Neural cell (in vitro differentiated cells): Measurements from ENCODE around the gene PCSK4. TPM values are rescaled to one million over a fixed set of nuclear protein-coding genes. Genes with fewer than 3 reads are reported as not detected.

Experiments
- H2AFZ ChIP-seq: fragments of 200-600, 300-800 bp; sonication (generic), shearing (Covaris generic); 2 replicates; pipeline ENCODE4 v1.6.0; 2014; ENCODE audit warnings: low read depth, mild to moderate bottlenecking, antibody characterized with exemption, low read length, moderate library complexity
- H3F3A ChIP-seq: fragments of 200-600 bp; shearing (Covaris generic); 2 replicates; pipeline ENCODE4 v1.6.1; 2016; ENCODE audit warnings: mild to moderate bottlenecking, moderate library complexity, mixed read lengths, antibody characterized with exemption, low read length; ENCODE audit not compliant: insufficient read depth, poor library complexity, severe bottlenecking
- H3K27ac ChIP-seq: fragments of 200-600, 300-800 bp; sonication (generic), shearing (Covaris generic); 2 replicates; pipeline ENCODE4 v1.5.1; 2014; ENCODE audit warnings: mild to moderate bottlenecking, low read length, moderate library complexity
- H3K27me3 ChIP-seq: fragments of 300-800, 200-600 bp; sonication (generic), shearing (Covaris generic); 2 replicates; pipeline ENCODE4 v1.6.0; 2014; ENCODE audit warnings: mild to moderate bottlenecking, low read depth, low read length, moderate library complexity; ENCODE audit not compliant: insufficient read depth
- H3K36me3 ChIP-seq: fragments of 300-800, 200-600 bp; sonication (generic), shearing (Covaris generic); 2 replicates; pipeline ENCODE4 v1.5.1; 2014; ENCODE audit warnings: mild to moderate bottlenecking, antibody characterized with exemption, low read length, moderate library complexity; ENCODE audit not compliant: insufficient read depth
- H3K4me2 ChIP-seq: fragments of 300-800, 200-600 bp; sonication (generic), shearing (Covaris generic); 2 replicates; pipeline ENCODE4 v1.6.0; 2014; ENCODE audit warnings: mild to moderate bottlenecking, low read length
- H3K4me3 ChIP-seq: fragments of 300-800, 200-600 bp; sonication (generic), shearing (Covaris generic); 2 replicates; pipeline ENCODE4 v1.5.1; 2014; ENCODE audit warnings: mild to moderate bottlenecking, low read length, moderate library complexity
- H3K79me2 ChIP-seq: fragments of 200-600 bp; shearing (Covaris generic); replicated peaks from 2 replicates; pipeline ENCODE4 v1.6.0; 2014; ENCODE audit warnings: mild to moderate bottlenecking, low read length, moderate library complexity; ENCODE audit not compliant: insufficient read depth
- H3K9ac ChIP-seq: fragments of 300-800, 200-600 bp; sonication (generic), shearing (Covaris generic); 2 replicates; pipeline ENCODE4 v1.6.1; 2016; ENCODE audit warnings: mild to moderate bottlenecking, low read length, mixed read lengths
- H3K9me2 ChIP-seq: fragments of 200-600 bp; shearing (Covaris generic); 2 replicates; pipeline ENCODE4 v1.6.1; 2016; ENCODE audit warnings: mild to moderate bottlenecking, low read length, mixed read lengths; ENCODE audit not compliant: insufficient read depth
- H3K9me3 ChIP-seq: fragments of 200-600, 300-800 bp; sonication (generic), shearing (Covaris generic); 2 replicates; pipeline ENCODE4 v1.6.1; 2016; ENCODE audit warnings: mild to moderate bottlenecking, mixed run types, low read length, moderate library complexity, mixed read lengths
- H4K20me1 ChIP-seq: fragments of 200-600 bp; shearing (Covaris generic); 2 replicates; pipeline ENCODE4 v1.6.1; 2016; ENCODE audit warnings: mild to moderate bottlenecking, mixed run types; ENCODE audit not compliant: insufficient read depth
- EP300 ChIP-seq: fragments of 450-650 bp; conservative IDR thresholded peaks from 2 replicates; pipeline ENCODE4 v1.6.1; 2014; ENCODE audit warnings: antibody characterized with exemption, mild to moderate bottlenecking, moderate library complexity; ENCODE audit not compliant: poor library complexity, severe bottlenecking
- EZH2 ChIP-seq: fragments of 200-600, 300-800 bp; shearing (Covaris generic), sonication (generic); IDR thresholded peaks from 2 replicates; pipeline ENCODE4 v1.6.1; 2014; ENCODE audit warnings: antibody characterized with exemption, low read length, borderline replicate concordance, mild to moderate bottlenecking; ENCODE audit not compliant: insufficient read depth, poor library complexity, severe bottlenecking
- MXI1 ChIP-seq: fragments of 450-650 bp; conservative IDR thresholded peaks from 2 replicates; pipeline ENCODE4 v1.6.1; 2014; ENCODE audit warnings: antibody characterized with exemption, mild to moderate bottlenecking; ENCODE audit not compliant: poor library complexity, severe bottlenecking
- POLR2AphosphoS5 ChIP-seq: IDR thresholded peaks from 2 replicates; pipeline ENCODE4 v1.6.1; 2012
- RAD21 ChIP-seq: fragments of 450-650 bp; conservative IDR thresholded peaks from 2 replicates; pipeline ENCODE4 v1.6.1; 2014; ENCODE audit warnings: antibody characterized with exemption, mild to moderate bottlenecking, moderate library complexity
- REST ChIP-seq: IDR thresholded peaks from 2 replicates; pipeline ENCODE4 v1.6.1; 2012; ENCODE audit warnings: borderline replicate concordance
- SMC3 ChIP-seq: fragments of 450-650 bp; conservative IDR thresholded peaks from 2 replicates; pipeline ENCODE4 v1.6.1; 2014; ENCODE audit warnings: antibody characterized with exemption, mild to moderate bottlenecking, moderate library complexity; ENCODE audit not compliant: poor library complexity
- TAF1 ChIP-seq: IDR thresholded peaks from 2 replicates; pipeline ENCODE4 v1.6.1; 2012; ENCODE audit warnings: low read depth
- polyA plus RNA-seq: library from polyadenylated mRNA; depleted of rRNA; stranded (reverse); fragments of >200 nt; gene quantifications from 2 replicates; pipeline ENCODE4 v1.2.3, GENCODE V29; 2014
- TF ChIP-seq, protein P1 (sequence below): fragments of 450-650 bp; IDR thresholded peaks from 2 replicates; pipeline ENCODE4 v1.5.1; 2014; ENCODE audit warnings: antibody characterized with exemption, mild to moderate bottlenecking, moderate library complexity; ENCODE audit not compliant: poor library complexity, severe bottlenecking

PCSK4 gene
- polyA plus RNA-seq, 1 donor from 2014 or later: 11.8 TPM

GRCh38 chr19:1533510-1534150, 43.5 kb upstream of the PCSK4 start:
- TF ChIP-seq, protein P1, sequence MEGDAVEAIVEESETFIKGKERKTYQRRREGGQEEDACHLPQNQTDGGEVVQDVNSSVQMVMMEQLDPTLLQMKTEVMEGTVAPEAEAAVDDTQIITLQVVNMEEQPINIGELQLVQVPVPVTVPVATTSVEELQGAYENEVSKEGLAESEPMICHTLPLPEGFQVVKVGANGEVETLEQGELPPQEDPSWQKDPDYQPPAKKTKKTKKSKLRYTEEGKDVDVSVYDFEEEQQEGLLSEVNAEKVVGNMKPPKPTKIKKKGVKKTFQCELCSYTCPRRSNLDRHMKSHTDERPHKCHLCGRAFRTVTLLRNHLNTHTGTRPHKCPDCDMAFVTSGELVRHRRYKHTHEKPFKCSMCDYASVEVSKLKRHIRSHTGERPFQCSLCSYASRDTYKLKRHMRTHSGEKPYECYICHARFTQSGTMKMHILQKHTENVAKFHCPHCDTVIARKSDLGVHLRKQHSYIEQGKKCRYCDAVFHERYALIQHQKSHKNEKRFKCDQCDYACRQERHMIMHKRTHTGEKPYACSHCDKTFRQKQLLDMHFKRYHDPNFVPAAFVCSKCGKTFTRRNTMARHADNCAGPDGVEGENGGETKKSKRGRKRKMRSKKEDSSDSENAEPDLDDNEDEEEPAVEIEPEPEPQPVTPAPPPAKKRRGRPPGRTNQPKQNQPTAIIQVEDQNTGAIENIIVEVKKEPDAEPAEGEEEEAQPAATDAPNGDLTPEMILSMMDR: no peak
- TF ChIP-seq REST (no peak), SMC3 (no peak), POLR2AphosphoS5 (no peak), EZH2 (no peak), MXI1 (no peak), RAD21 (no peak), TAF1 (no peak), EP300 (no peak)
- H3K36me3 ChIP-seq: no peaks in the 10 kb centered on the region
- no peak overlapping the region for H3K9ac ChIP-seq
- H2AFZ ChIP-seq: no peak overlapping the region
- H3K79me2 ChIP-seq: no peaks in the 10 kb centered on the region
- H3K9me2 ChIP-seq: no peaks in the 10 kb centered on the region
- H3K4me2 ChIP-seq: no peak overlapping the region
- no peaks in the 10 kb centered on the region for H3K9me3 ChIP-seq
- H4K20me1 ChIP-seq: no peaks in the 10 kb centered on the region
- no peak overlapping the region for H3K4me3 ChIP-seq
- no peaks in the 10 kb centered on the region for H3F3A ChIP-seq
- H3K27ac ChIP-seq: no peak overlapping the region
- no peaks in the 10 kb centered on the region for H3K27me3 ChIP-seq

DNA sequence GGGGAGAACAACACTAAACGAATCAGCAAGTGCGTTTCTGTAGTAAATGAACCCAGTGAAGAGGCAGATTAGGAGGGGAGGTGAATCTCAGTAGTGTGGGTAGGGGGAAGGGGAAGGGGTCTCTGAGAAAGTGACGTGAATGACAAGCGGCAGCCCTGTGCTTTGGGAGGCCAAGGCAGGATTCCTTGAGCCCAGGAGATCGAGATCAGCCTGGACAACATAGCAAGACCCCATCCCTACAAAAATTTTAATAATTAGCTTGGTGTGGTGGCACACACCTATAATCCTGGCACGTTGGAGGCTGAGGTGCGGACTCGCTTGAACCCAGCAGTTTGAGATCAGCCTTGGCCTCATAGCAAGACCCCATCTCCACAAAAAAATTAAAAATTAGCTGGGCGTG, 41.9 kb upstream of the PCSK4 start:
- H3K27me3 ChIP-seq: no peaks in the 10 kb centered on the region
- no peaks in the 10 kb centered on the region for H3F3A ChIP-seq
- TF ChIP-seq, protein P1: no peak
- TF ChIP-seq EP300: no peak
- no peaks in the 10 kb centered on the region for H3K79me2 ChIP-seq
- H2AFZ ChIP-seq: no peak overlapping the region
- H3K9me2 ChIP-seq: no peaks in the 10 kb centered on the region
- H3K36me3 ChIP-seq: no peaks in the 10 kb centered on the region
- no peaks in the 10 kb centered on the region for H4K20me1 ChIP-seq
- H3K9me3 ChIP-seq: no peaks in the 10 kb centered on the region
- H3K27ac ChIP-seq: no peak overlapping the region
- H3K4me2 ChIP-seq: no peak overlapping the region
- no peak overlapping the region for H3K9ac ChIP-seq
- no peak overlapping the region for H3K4me3 ChIP-seq
